Glutamatergic neuron (in vitro differentiated cells): ENCODE measurements around the gene SF3B1. TPM values are rescaled to one million over a fixed set of nuclear protein-coding genes. Genes with fewer than 3 reads are reported as not detected.

Experiments
- DNase-seq: peaks from one replicate; pipeline ENCODE4 v3.0.0; 2022
- H3K27ac Mint-ChIP-seq: one replicate; pipeline ENCODE4 v1.8.0; 2020; ENCODE audit warnings: mild to moderate bottlenecking, mixed read lengths, inconsistent platforms; ENCODE audit not compliant: unreplicated experiment
- H3K27me3 Mint-ChIP-seq: one replicate; pipeline ENCODE4 v1.8.0; 2020; ENCODE audit warnings: mild to moderate bottlenecking, moderate library complexity, mixed read lengths, inconsistent platforms; ENCODE audit not compliant: unreplicated experiment
- H3K36me3 Mint-ChIP-seq: one replicate; pipeline ENCODE4 v1.8.0; 2020; ENCODE audit warnings: mild to moderate bottlenecking, mixed read lengths, inconsistent platforms; ENCODE audit not compliant: unreplicated experiment
- H3K4me1 Mint-ChIP-seq: one replicate; pipeline ENCODE4 v1.8.0; 2020; ENCODE audit warnings: mild to moderate bottlenecking, low read depth, mixed read lengths, inconsistent platforms; ENCODE audit not compliant: unreplicated experiment
- H3K4me3 Mint-ChIP-seq: one replicate; pipeline ENCODE4 v1.8.0; 2020; ENCODE audit warnings: mild to moderate bottlenecking, mixed read lengths, inconsistent platforms; ENCODE audit not compliant: unreplicated experiment
- H3K9me3 Mint-ChIP-seq: one replicate; pipeline ENCODE4 v1.8.0; 2020; ENCODE audit warnings: mild to moderate bottlenecking, moderate library complexity, mixed read lengths, inconsistent platforms; ENCODE audit not compliant: unreplicated experiment
- CTCF ChIP-seq: fragments of 200-600 bp; sonication (generic); IDR thresholded peaks from one replicate; pipeline ENCODE4 v1.5.0; 2021; ENCODE audit not compliant: partially characterized antibody, unreplicated experiment
- total RNA-seq: library from RNA; stranded (reverse); fragmentation: NEBNext Ultra II Directional; extraction: Animal tissue kit (Norgen Biotek cat#: 25700); gene quantifications from one replicate; pipeline ENCODE4 v1.2.1, GENCODE V29; 2021; ENCODE audit not compliant: unreplicated experiment

SF3B1 gene
- total RNA-seq, 1 donor from 2014 or later: 401 TPM

- Mint-ChIP-seq H3K27ac (no peak overlapping the region), H3K4me1 (no peaks in the 10 kb centered on the region), H3K36me3 (no peaks in the 10 kb centered on the region), H3K4me3 (no peak overlapping the region), H3K9me3 (no peaks in the 10 kb centered on the region), H3K27me3 (peaks cover 5% of the 10 kb centered on the region)
- TF ChIP-seq CTCF: no peak
- no peak for DNase-seq
Observed at GRCh38 chr2:197357986-197358385, 76.8 kb downstream of the SF3B1 start.

- Mint-ChIP-seq H3K4me3 (no peak overlapping the region), H3K27ac (no peak overlapping the region), H3K4me1 (no peaks in the 10 kb centered on the region), H3K27me3 (peaks cover 5% of the 10 kb centered on the region), H3K9me3 (no peaks in the 10 kb centered on the region), H3K36me3 (no peaks in the 10 kb centered on the region)
- TF ChIP-seq CTCF: peak; percentile 51
- DNase-seq: no peak
Observed at GRCh38 chr2:197356136-197356535, 78.7 kb downstream of the SF3B1 start.

DNA sequence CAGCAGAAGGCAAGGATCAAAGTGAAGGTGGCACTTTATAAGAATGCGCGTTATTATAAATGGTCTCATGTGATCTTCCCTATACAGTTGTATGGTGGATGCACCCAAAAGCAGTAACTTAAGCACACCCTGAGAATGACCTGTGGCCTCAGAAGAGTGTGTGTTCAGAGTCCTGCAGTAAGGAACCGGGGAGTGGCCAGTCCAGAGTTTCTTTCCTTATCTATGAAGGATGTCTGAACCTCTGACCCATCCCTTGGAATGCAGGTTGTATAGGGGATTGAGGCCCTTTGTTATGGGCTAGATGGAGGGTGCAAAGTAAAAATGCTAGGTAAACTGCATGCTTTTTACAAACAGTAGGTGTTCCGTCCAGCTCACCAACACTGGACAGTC lies 80.7 kb downstream of the SF3B1 start:
- Mint-ChIP-seq H3K36me3 (no peaks in the 10 kb centered on the region), H3K27ac (no peak overlapping the region), H3K9me3 (peaks cover 2% of the 10 kb centered on the region), H3K4me1 (no peaks in the 10 kb centered on the region), H3K4me3 (no peak overlapping the region), H3K27me3 (peaks cover 5% of the 10 kb centered on the region)
- TF ChIP-seq CTCF: no peak
- DNase-seq: no peak

DNA sequence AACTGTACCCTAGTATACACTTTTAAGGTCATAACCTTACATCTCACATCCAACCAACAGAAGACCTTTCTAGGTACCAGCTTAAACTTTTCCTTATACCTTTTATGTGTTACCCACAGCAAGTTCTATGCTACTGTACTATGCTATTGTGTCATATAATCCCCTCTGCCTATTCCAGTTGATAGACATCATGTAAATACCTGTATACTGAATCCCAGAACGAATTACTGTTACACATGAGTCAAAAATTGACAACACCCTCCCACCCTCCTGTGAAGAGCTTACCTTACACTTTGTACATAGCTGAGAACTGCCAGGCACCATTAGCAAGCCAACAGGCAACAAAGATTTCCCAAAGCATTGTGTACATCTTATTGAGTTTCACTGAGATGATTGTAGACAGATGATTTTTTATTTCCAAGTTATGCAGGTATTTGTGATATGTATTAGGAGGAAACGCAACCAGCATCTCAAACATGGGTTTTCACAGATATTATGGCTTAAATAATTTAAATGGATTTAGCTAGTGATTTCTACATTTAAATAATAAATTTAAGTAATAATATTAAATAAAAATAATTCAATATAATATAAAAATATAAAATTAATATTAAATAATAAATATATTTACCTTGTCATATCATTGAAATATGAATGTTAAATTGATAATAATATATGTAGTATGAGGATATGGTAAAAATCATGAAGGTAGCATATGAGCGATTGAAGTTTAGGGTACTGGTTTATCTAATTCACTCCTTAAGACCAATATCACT lies 81.2 kb downstream of the SF3B1 start:
- peaks cover 5% of the 10 kb centered on the region for H3K27me3 Mint-ChIP-seq
- no peak overlapping the region for H3K4me3 Mint-ChIP-seq
- no peak for TF ChIP-seq CTCF
- H3K27ac Mint-ChIP-seq: no peak overlapping the region
- DNase-seq: no peak
- H3K9me3 Mint-ChIP-seq: peaks cover 2% of the 10 kb centered on the region
- H3K4me1 Mint-ChIP-seq: no peaks in the 10 kb centered on the region
- H3K36me3 Mint-ChIP-seq: no peaks in the 10 kb centered on the region

DNA sequence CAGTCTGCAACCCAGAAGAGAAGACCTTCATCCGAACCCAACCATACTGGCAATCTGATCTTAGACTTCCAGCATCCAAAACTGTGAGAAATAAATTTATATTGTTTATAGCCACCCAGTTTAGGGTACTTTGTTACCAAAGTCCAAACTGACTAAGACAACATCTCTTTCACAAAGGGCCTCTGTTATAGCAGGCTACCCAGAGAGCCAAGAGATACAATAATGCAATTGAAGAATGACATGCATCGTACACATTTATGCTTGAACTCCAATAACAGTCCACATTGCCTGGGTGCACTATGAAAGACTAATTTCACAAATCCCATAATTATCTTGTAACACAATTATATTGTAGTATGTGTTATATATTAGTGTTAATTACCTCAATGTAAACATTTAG lies 85.1 kb downstream of the SF3B1 start:
- no peaks in the 10 kb centered on the region for H3K4me1 Mint-ChIP-seq

More for the DNA sequence above, 85.1 kb downstream of the SF3B1 start:
- DNase-seq: no peak
- no peaks in the 10 kb centered on the region for H3K27me3 Mint-ChIP-seq
- H3K36me3 Mint-ChIP-seq: no peaks in the 10 kb centered on the region
- no peak overlapping the region for H3K27ac Mint-ChIP-seq
- H3K9me3 Mint-ChIP-seq: peaks cover 2% of the 10 kb centered on the region
- no peak overlapping the region for H3K4me3 Mint-ChIP-seq
- TF ChIP-seq CTCF: no peak
